Activated naive CD4-positive, alpha-beta T cell treated with anti-CD3 and anti-CD28 coated beads for 36 hours (primary cell): Measurements from ENCODE around the gene SCN5A. TPM values are rescaled to one million over a fixed set of nuclear protein-coding genes. Genes with fewer than 3 reads are reported as not detected.

Experiments used
- CTCF ChIA-PET: fragments of 350-600 bp; sonication (Branson Sonifier 250); formaldehyde crosslinking; loops from one replicate; lab custom pipeline; 2021; ENCODE audit warnings: antibody characterized with exemption; lab: Charles Lee
- DNase-seq: peaks from one replicate; pipeline ENCODE4 v3.0.0-alpha.2; 2020
- H3K27ac Mint-ChIP-seq: one replicate; pipeline ENCODE4 v1.8.0; 2021; ENCODE audit warnings: mild to moderate bottlenecking, mixed read lengths
- H3K27me3 Mint-ChIP-seq: one replicate; pipeline ENCODE4 v1.8.0; 2021; ENCODE audit warnings: low read depth, mixed read lengths
- H3K36me3 Mint-ChIP-seq: one replicate; pipeline ENCODE4 v1.8.0; 2021; ENCODE audit warnings: low read depth, mixed read lengths
- H3K4me1 Mint-ChIP-seq: one replicate; pipeline ENCODE4 v1.8.0; 2021; ENCODE audit warnings: low read depth, mixed read lengths
- H3K4me3 Mint-ChIP-seq: one replicate; pipeline ENCODE4 v1.8.0; 2021; ENCODE audit warnings: mild to moderate bottlenecking, moderate library complexity, mixed read lengths
- H3K9me3 Mint-ChIP-seq: one replicate; pipeline ENCODE4 v1.8.0; 2021; ENCODE audit warnings: mixed read lengths
- intact Hi-C: fragments of 100-400 bp; cut with micrococcal nuclease; formaldehyde crosslinking; loops from one replicate; pipeline ENCODE4 v1.15.1; 2023
- total RNA-seq, 2 experiments: library from RNA; stranded (reverse); gene quantifications; one replicate each; pipeline ENCODE4 v1.2.3, GENCODE V29; 2021

SCN5A gene
- under 1 TPM; 0.31 to 0.35 TPM for total RNA-seq

- peak within 1 kb of the TSS; percentile 49 for H3K4me3 Mint-ChIP-seq
- CTCF ChIA-PET, result no interaction called here
- peaks cover 5% of the 10 kb centered on the region for H3K4me1 Mint-ChIP-seq
- no peaks in the 10 kb centered on the region for H3K9me3 Mint-ChIP-seq
- peak; percentile 51 for DNase-seq
- intact Hi-C loops, result loop anchor here (2.0 to 5.0 kb wide), 4 partner anchors 303 to 513 kb away; partner anchors contain the start of genes ACAA1 and XYLB
- H3K36me3 Mint-ChIP-seq, result no peaks in the 10 kb centered on the region
- peaks cover 9% of the 10 kb centered on the region for H3K27me3 Mint-ChIP-seq
- no peak within 1 kb of the TSS for H3K27ac Mint-ChIP-seq
These were observed at the start of gene SCN5A for GRCh38 chr3:38649500-38650247. Gene SCN5A, minus strand, starts transcription at chr3:38649687. Its CDS starts 16,380 bp downstream, at chr3:38633307.

- H3K9me3 Mint-ChIP-seq, result no peaks in the 10 kb centered on the region
- no peak overlapping the region for H3K27ac Mint-ChIP-seq
- intact Hi-C loops, result no loop called here
- CTCF ChIA-PET, result interaction anchor here (0.6 kb wide), 1 partner anchor 1215 kb away, joined by 3 read pairs; no protein-coding TSS in a partner anchor
- H3K4me1 Mint-ChIP-seq, result no peaks in the 10 kb centered on the region
- H3K36me3 Mint-ChIP-seq, result no peaks in the 10 kb centered on the region
- H3K27me3 Mint-ChIP-seq, result peaks cover 2% of the 10 kb centered on the region
- DNase-seq, result no peak
- no peak overlapping the region for H3K4me3 Mint-ChIP-seq
These were observed 49.3 kb upstream of the SCN5A start for GRCh38 chr3:38698760-38699159.

- Mint-ChIP-seq H3K9me3 (no peaks in the 10 kb centered on the region), H3K4me3 (no peak overlapping the region), H3K4me1 (no peaks in the 10 kb centered on the region), H3K27ac (no peak overlapping the region), H3K27me3 (peaks cover 2% of the 10 kb centered on the region), H3K36me3 (no peaks in the 10 kb centered on the region)
- DNase-seq, result no peak
- CTCF ChIA-PET, result no interaction called here
- intact Hi-C loops, result no loop called here
These were observed 48.6 kb upstream of the SCN5A start for GRCh38 chr3:38698061-38698460.

- no peaks in the 10 kb centered on the region for H3K36me3 Mint-ChIP-seq
- no peak overlapping the region for H3K4me3 Mint-ChIP-seq
- intact Hi-C loops, result no loop called here
- peaks cover 2% of the 10 kb centered on the region for H3K27me3 Mint-ChIP-seq
- no peaks in the 10 kb centered on the region for H3K4me1 Mint-ChIP-seq
- H3K27ac Mint-ChIP-seq, result no peak overlapping the region
- CTCF ChIA-PET, result no interaction called here
- H3K9me3 Mint-ChIP-seq, result no peaks in the 10 kb centered on the region
- DNase-seq, result no peak
These were observed 46.5 kb upstream of the SCN5A start for GRCh38 chr3:38696034-38696433.

GRCh38 chr3:38690185-38690584, 40.7 kb upstream of the SCN5A start:
- Mint-ChIP-seq H3K27me3 (peaks cover 3% of the 10 kb centered on the region), H3K4me3 (no peak overlapping the region), H3K36me3 (no peaks in the 10 kb centered on the region), H3K27ac (no peak overlapping the region), H3K4me1 (no peaks in the 10 kb centered on the region), H3K9me3 (no peaks in the 10 kb centered on the region)
- CTCF ChIA-PET, result interaction anchor here (0.7 kb wide), 1 partner anchor 207 kb away, joined by 3 read pairs; no protein-coding TSS in a partner anchor
- DNase-seq, result no peak
- intact Hi-C loops, result no loop called here

GRCh38 chr3:38689774-38690173, 40.3 kb upstream of the SCN5A start:
- intact Hi-C loops, result no loop called here
- Mint-ChIP-seq H3K9me3 (no peaks in the 10 kb centered on the region), H3K27me3 (peaks cover 3% of the 10 kb centered on the region), H3K4me1 (no peaks in the 10 kb centered on the region), H3K36me3 (no peaks in the 10 kb centered on the region), H3K27ac (no peak overlapping the region), H3K4me3 (no peak overlapping the region)
- CTCF ChIA-PET, result interaction anchor here (0.7 to 1.0 kb wide), 2 partner anchors 15 to 206 kb away, joined by 3 read pairs; no protein-coding TSS in a partner anchor
- DNase-seq, result no peak

GRCh38 chr3:38689346-38689745, 39.9 kb upstream of the SCN5A start:
- CTCF ChIA-PET, result interaction anchor here (1.0 kb wide), 1 partner anchor 15 kb away, joined by 3 read pairs; no protein-coding TSS in a partner anchor
- H3K27me3 Mint-ChIP-seq, result peaks cover 3% of the 10 kb centered on the region
- H3K36me3 Mint-ChIP-seq, result no peaks in the 10 kb centered on the region
- no peak overlapping the region for H3K4me3 Mint-ChIP-seq
- H3K9me3 Mint-ChIP-seq, result no peaks in the 10 kb centered on the region
- DNase-seq, result no peak
- no peaks in the 10 kb centered on the region for H3K4me1 Mint-ChIP-seq
- H3K27ac Mint-ChIP-seq, result no peak overlapping the region
- intact Hi-C loops, result no loop called here

GRCh38 chr3:38687321-38687720, 37.8 kb upstream of the SCN5A start:
- intact Hi-C loops, result no loop called here
- no peaks in the 10 kb centered on the region for H3K9me3 Mint-ChIP-seq
- H3K4me3 Mint-ChIP-seq, result no peak overlapping the region
- DNase-seq, result no peak
- H3K27me3 Mint-ChIP-seq, result peaks cover 3% of the 10 kb centered on the region
- no peaks in the 10 kb centered on the region for H3K36me3 Mint-ChIP-seq
- CTCF ChIA-PET, result no interaction called here
- H3K4me1 Mint-ChIP-seq, result no peaks in the 10 kb centered on the region
- H3K27ac Mint-ChIP-seq, result no peak overlapping the region

GRCh38 chr3:38684546-38684945, 35.1 kb upstream of the SCN5A start:
- no peak overlapping the region for H3K4me3 Mint-ChIP-seq
- no peaks in the 10 kb centered on the region for H3K36me3 Mint-ChIP-seq
- intact Hi-C loops, result no loop called here
- H3K27me3 Mint-ChIP-seq, result peaks cover 6% of the 10 kb centered on the region
- no peak overlapping the region for H3K27ac Mint-ChIP-seq
- no peaks in the 10 kb centered on the region for H3K4me1 Mint-ChIP-seq
- H3K9me3 Mint-ChIP-seq, result no peaks in the 10 kb centered on the region
- DNase-seq, result no peak
- CTCF ChIA-PET, result no interaction called here

GRCh38 chr3:38669668-38670067, 20.2 kb upstream of the SCN5A start:
- no peak overlapping the region for H3K27ac Mint-ChIP-seq
- CTCF ChIA-PET, result interaction anchor here (3.0 kb wide), 1 partner anchor 13 kb away, joined by 11 read pairs; no protein-coding TSS in a partner anchor
- no peaks in the 10 kb centered on the region for H3K9me3 Mint-ChIP-seq
- H3K4me3 Mint-ChIP-seq, result no peak overlapping the region
- no peak for DNase-seq
- peaks cover 12% of the 10 kb centered on the region for H3K27me3 Mint-ChIP-seq
- intact Hi-C loops, result no loop called here
- H3K4me1 Mint-ChIP-seq, result no peaks in the 10 kb centered on the region
- no peaks in the 10 kb centered on the region for H3K36me3 Mint-ChIP-seq

GRCh38 chr3:38662544-38662943, 13.1 kb upstream of the SCN5A start:
- CTCF ChIA-PET, result interaction anchor here (1.0 to 2.5 kb wide), 3 partner anchors 137 to 166 kb away, joined by 3 to 14 read pairs (median 4); no protein-coding TSS in a partner anchor
- intact Hi-C loops, result no loop called here
- H3K4me1 Mint-ChIP-seq, result no peaks in the 10 kb centered on the region
- no peak for DNase-seq
- no peak overlapping the region for H3K4me3 Mint-ChIP-seq
- no peak overlapping the region for H3K27ac Mint-ChIP-seq
- peaks cover 17% of the 10 kb centered on the region for H3K27me3 Mint-ChIP-seq
- peaks cover 13% of the 10 kb centered on the region for H3K9me3 Mint-ChIP-seq
- H3K36me3 Mint-ChIP-seq, result no peaks in the 10 kb centered on the region

GRCh38 chr3:38658841-38659240, 9.4 kb upstream of the SCN5A start:
- Mint-ChIP-seq H3K36me3 (no peaks in the 10 kb centered on the region), H3K27ac (no peak overlapping the region), H3K9me3 (peaks cover 13% of the 10 kb centered on the region), H3K4me1 (peaks cover 5% of the 10 kb centered on the region), H3K27me3 (peaks cover 28% of the 10 kb centered on the region), H3K4me3 (no peak overlapping the region)
- DNase-seq, result no peak
- intact Hi-C loops, result no loop called here
- CTCF ChIA-PET, result interaction anchor here (1.0 to 1.2 kb wide), 2 partner anchors 10 to 138 kb away, joined by 3 read pairs; no protein-coding TSS in a partner anchor
